NCI-H345 treated with DMSO at 0.1 percent for 48 hours (cell line): Measurements from ENCODE around the gene MYPN.
"Not testable (repeated sequence)": the region's sequence is repeated elsewhere in the genome, so short reads cannot be mapped to it uniquely, and the experiment has no call there.

ENCODE experiments used
- DNase-seq: peaks from one replicate; lab custom pipeline; 2025; ENCODE audit not compliant: unreplicated experiment; lab: John Stamatoyannopoulos, UW

Gene MYPN

DNA sequence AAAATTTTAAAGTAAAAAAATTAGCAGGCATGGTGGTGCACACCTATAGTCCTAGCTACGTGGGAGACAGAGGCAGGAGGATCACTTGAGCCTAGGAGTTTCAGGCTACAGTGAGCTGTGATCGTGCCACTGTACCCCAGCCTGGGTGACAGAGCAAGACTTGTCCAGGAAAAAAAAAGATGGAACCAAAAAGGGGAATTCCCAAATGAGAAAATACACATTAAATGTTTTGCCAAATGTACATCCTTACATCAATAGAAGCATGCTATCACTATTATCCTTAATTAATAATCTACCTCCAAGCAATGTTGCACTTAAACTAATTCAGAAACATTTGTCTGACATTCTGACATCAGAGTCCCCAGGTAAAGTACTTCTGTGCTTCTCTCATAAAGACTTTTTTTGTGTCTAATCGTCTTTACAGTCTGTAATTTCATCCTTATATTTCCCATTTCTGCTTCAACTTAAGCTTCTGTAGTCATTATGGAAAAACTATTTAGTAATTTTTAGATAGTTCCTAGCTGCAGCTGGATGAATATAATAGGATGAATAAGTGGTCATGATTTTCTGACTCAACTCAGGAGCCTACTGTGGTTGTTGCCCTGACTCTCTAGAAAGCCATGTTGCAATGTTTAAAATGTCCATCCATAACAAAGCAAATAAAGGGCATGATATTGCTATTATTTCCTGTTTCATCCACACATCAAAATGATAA is 57.7 kb downstream of the MYPN start:
- no peak for DNase-seq

DNA sequence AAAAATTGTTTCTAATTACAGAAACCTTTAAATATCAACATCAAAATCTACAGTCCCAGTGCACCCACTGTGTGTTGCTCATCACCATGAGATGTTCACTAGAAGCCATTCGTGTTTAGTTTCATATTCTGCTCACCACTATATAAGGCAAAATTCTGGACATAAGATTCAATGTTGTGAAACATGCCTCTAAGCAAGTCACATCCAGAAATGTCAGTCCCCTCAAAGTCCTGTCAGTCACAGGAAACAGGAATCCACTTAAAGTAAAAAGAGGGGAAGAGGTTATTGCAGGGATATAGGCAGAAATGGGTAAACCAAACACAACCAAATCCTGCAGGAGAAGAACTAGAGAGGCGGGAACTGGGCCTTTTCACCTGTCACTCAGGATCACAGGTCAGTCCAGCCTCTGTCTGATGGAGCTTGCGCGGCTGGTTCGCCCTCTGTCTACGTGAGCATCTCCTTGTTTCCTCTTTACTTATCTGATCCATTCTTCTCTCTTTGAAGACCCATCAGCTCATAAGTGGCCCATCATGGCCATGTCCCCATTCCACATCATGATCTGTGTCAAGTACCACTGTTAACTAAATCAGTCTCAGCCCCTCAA is 58.4 kb downstream of the MYPN start:
- no peak for DNase-seq

DNA sequence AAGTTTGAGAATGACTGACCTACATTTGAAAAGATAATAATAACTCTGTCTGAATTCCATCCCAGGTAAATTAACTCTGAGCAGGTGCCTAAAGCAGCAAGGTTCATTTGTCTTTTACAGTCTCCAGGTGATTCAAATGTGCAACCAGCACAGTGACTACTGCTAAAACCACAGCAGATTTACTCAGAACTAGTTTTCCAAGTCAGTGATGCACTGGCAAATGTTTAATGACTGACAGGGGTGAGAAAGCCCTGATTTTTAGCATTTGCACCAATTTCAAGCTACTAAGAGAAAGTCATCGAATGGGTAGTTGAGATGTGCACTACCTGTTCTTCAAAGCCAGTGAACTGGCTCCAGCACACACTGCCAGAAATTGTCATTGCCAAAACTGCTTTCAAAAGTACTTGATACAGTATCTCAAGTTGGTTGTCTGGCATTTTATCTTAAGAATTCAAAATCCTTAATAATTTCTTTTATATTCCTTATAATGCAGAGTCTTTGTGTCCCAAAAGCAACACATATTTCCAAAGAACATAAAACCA is 62.3 kb downstream of the MYPN start:
- DNase-seq = no peak

DNA sequence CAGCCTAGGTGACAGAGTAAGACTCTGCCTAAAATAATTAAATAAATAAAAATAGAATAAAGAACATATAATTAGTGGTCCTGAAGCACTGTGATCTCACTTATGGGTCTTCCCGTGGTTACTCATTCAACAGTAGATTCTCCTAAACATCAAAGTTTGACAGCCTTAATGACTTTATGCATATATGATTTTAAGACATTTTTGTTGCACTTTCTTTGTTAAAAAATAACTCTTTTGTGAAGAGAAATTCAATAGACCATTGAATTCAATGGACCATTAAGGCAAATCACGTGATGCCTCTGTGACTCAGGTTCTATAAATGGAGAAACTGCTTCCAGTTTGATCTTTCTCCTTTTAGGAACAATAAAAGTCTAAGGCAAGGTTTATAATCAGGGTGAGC is 63.0 kb downstream of the MYPN start:
- no peak for DNase-seq

DNA sequence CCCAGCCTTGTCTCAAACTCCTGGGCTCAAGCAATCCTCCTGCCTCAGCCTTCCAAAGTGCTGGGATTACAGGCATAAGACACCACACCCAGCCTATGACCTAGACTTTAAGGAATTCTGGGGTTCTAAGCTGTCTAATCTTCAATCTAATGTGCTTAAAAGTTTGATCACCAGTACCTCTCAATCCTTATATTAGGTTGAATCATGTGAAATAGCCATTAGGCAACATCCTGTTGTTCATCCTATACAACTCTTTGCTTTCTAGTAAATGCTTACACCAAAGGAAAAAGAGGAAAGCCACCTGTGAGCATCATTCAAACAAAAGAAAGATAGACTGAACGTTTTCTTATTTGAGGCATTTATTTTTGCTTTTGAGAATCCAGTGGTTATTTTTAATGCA is 66.7 kb downstream of the MYPN start:
- no peak for DNase-seq

DNA sequence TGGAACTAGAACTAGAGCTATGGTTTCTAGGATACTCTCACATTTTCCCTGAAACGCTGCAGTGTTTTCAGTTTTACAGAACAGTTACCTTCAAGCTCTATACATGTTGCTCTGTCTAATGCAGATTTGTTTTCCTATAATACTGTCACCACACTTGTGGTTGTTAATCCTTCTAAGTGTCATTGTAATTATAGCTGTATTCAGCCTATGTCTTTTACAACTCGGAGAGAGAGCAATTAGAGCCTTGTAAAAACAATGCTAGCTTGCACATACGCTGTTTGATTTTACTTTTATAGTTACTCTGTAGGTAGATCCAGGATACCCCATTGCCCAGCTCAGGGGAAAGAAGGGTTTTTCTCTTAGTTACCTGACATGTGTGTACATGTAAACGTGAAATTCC is 67.5 kb downstream of the MYPN start:
- DNase-seq = no peak

DNA sequence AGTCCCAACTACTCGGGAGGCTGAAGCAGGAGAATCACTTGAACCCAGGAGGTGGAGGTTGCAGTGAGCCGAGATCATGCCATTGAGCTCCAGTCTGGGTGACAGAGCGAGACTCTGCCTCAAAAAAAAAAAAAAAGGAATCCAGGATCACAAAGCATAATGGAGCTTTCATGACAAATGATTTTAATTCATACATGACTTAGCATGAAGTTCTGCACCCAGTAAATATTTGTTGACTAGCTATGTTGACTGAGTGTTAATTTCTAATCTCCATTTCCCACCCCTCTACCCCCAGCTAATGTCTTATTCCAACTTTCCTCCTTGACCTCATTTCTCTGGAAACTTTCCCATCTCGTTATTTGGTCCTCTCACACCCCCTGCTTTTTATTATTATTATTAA is 69.3 kb downstream of the MYPN start:
- no peak for DNase-seq

DNA sequence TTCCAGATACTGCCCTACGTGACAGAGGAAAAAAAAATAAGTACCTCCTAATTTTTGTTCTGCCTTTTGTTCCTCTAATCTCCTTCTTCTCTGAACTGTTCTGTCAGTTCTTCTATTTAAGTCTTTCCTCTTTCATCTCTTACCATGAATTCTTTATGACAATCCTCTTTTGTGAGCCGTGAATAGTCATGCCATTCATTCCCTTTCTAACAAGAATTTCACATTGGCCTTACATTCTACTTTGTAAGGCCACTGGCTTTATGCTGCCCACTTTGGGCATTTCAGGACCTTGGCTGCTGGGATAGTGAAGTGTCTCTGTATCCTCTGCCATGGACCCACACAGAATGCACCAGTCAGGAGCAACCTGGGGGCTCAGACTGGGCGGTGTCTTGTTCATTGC is 69.7 kb downstream of the MYPN start:
- no peak for DNase-seq

DNA sequence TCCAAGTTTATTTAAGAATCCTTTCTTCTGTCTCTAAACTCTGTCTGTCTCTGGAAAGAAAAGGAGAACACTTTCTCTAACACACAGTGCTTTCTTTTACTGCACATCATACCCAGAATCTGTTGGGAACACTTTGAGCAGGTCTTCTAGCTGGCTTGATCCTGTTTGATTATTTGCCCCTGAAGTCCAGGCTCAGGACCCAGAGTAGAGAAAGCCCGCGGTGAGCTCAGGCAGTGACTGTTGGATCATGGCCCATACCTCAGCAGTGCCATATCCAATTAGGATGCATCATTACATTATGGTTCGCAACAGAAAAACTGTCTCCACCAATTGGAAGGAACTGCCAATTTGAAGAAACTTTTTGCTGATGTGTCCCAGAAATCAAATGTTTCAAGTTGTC is 71.2 kb downstream of the MYPN start:
- no peak for DNase-seq

DNA sequence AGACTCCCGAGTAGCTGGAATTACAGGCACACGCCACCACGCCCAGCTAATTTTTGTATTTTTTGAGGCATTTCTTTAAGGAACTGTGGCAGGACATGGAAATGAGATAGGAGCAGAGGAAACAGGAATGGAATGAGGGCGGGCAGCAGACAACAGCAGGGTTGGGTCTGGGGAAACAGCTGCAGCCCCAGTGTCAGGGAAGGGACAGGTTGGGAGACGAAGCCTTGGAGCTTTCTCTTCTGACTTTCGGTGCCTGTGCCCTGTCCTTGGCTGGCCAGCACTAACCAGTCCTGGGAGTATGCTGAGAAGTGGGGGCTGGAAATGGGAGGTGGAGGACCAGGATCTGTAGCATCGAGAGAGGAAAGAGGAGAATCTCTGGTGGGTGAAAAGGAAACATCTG is 75.3 kb downstream of the MYPN start:
- DNase-seq = no peak

DNA sequence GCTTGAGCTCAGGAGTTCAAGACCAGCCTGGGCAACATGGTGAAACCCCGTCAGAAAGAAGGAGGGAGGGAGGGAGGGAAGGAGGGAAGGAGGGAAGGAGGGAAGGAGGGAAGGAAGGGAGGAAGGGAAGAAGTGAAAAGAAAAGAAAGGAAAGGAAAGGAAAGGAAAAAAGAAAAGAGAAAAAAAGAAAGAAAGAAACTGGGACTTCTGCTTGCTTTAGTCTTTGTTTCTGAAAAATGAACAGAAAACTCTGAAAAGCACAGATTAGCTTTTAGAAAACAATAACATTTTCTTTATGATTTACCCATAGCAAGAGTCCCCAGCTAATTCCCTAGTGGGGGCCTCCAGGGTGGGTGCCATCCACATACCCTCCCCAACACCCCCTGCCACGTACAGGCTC is 75.8 kb downstream of the MYPN start:
- DNase-seq = no peak

DNA sequence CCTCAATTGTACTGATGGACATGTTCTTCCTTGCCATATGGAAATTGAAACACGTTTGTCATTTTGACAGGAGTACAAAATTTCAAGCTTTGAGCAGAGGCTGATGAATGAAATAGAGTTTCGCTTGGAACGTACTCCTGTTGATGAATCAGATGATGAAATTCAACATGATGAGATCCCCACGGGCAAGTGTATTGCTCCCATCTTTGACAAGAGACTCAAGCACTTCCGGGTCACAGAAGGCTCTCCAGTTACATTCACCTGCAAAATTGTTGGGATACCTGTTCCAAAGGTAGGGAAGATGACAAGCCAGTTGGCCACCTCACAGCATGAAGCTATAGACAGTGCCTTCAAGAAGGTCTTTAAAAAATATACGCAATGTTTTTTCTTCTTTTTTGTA is 79.5 kb downstream of the MYPN start:
- no peak for DNase-seq

DNA sequence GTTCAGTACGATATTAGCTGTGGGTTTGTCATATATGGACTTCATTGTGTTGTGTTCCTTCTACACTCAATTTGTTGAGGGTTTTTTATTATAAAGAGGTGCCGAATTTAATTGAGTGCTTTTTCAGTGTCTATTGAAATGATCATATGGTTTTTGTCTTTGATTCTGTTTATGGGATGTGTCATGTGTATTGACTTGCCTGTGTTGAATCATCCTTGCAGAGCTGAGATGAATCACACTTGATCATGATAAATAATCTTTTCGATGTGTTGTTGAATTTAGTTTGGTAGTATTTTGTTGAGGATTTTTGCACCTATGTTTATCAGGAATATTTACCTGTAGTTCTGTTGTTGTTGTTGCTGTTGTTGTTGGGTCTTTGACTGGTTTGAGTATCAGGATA is 82.8 kb downstream of the MYPN start:
- no peak for DNase-seq

DNA sequence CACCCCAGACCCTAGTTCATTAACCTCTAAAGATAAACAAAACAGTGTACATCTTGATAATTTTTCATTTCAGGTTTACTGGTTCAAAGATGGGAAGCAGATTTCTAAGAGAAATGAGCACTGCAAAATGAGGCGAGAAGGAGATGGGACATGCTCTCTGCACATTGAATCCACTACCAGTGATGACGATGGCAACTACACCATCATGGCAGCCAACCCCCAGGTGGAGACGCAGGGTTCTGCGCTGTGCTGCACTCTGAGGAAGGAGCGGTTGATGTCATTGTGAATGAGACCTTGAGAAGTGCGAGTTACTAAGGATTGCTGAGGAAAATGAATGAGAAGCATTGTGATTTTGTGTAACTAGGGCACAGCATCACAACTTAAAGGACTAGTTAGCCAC is 85.0 kb downstream of the MYPN start:
- DNase-seq = no peak

DNA sequence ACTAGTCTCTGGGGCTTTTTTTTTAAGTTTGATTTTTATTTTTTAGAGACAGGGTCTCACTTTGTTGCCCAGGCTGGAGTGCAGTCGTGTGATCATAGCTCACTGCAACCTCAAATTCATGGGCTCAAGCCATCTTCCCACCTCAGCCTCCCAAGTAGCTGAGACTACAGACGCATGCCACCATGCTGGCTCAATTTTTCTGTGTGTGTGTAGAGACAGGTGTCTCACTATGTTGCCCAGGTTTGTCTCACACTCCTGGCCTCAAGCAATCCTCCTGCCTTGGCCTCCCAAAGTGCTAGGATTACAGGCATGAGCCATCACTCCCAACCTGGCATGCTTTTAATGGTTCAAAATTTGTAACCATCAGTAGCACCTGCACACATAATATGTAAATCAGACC is 86.5 kb downstream of the MYPN start:
- DNase-seq = not testable (repeated sequence)

DNA sequence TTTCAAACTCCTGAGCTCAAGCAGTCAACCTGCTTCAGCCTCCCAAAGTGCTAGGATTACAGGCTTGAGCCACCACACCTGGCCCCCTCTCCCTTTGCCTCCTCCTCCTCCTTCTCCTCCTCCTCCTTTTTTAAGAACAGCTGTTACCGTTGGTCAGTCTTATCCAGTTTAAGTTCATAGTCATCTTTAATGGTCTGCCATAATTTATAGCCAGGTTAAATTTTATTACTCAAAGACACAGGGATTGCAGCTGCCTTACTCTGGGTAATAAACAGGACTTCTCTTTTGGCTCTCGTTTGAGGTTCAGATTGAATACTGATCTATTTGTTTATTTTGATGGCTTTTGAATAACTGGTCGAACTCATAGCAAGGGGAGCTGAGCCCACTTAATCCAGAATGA is 87.4 kb downstream of the MYPN start:
- no peak for DNase-seq

DNA sequence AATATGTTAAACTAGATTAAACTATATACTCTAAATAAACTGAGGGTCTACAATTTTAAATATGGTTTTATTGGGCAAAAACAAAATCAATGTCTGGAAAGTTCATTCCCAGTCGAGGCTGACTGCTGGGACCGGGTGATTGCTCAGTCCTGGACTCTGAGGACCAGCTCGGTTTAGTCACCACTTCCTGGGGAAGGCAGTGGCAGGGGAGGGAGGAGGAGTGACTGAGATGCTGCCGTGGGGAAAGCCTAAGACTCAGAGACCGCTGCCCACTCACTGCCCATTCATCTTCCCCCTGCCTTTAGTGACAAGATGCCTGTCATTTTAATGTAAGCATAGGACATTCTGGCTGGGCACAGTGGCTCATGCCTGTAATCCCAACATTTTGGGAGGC is 93.7 kb downstream of the MYPN start:
- DNase-seq = no peak

DNA sequence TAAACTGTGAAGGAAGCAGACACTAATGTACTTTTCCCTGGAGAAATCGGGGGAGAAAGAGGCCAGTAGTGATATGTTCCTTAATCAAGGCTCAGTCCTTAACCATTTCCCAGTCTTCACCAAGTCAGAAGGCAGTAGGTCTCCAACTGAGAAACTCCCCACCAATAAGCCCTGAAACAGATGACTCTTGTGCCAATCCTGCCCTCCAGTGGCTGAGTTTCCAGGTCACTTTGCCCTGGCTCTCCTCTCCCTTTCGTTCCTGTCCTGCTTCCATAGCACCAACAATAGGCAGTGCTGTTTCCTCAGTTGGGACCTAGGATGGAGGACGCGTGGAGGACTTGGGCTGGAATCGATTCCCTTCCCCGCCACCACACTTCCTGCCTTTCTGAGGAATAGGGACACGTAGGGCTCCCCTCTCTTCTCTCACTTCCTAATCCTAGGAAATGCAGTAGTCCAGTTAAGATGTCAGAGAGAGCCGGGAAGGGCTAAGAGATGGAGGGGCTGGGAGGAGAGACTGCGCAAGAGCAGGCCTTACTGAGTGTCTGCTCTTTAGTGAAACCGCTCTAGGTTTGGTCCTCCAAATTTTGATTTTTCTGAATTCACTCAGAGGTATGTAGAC is 99.2 kb downstream of the MYPN start:
- peak; percentile 2 for DNase-seq

DNA sequence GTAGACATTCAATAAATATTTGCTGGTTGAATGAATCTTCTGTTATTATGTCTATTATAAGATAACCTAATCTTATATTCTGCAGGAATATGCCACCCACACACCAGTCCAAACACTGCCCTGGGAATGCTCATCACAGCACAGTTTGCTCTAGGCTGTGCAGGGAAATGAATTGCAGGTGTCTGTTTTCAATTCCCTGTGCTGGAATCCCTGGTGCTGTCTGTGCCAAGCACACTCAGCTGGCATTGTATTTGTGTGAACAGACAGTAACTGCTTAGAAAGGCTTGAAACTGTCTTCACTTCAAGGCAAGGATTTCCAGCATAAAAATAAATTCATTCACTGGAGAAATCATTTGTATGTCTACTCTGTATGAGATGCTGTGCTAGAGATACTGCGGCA is 102.4 kb downstream of the MYPN start:
- no peak for DNase-seq

DNA sequence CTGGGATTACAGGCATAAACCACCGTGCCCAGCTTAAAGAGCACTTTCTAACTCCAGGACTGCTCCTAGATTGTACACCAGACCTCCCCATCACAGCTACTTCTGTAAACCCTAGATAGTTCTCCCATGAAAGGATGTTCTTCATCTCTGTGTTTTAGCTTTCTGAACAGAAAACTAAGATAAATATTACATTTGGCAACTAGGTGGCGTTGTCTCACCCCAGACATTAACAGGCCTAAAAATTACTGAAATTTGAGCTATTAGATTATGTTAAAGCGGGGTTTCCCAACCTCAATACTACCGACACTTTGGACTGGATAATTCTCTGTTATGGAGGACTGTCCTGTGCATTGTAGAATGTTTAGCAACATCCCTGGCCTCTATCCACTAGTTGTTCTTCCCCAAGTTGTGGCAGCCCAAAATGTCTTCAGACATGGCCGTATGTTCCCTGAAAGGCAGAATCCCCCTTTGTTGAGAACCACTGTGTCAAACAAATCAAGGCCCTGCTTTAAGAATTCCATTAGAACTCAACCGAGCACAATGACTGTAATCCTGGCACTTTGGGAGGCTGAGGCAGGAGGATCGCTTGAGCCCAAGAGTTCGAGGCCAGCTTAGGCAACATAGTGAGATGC is 103.5 kb downstream of the MYPN start:
- no peak for DNase-seq

DNA sequence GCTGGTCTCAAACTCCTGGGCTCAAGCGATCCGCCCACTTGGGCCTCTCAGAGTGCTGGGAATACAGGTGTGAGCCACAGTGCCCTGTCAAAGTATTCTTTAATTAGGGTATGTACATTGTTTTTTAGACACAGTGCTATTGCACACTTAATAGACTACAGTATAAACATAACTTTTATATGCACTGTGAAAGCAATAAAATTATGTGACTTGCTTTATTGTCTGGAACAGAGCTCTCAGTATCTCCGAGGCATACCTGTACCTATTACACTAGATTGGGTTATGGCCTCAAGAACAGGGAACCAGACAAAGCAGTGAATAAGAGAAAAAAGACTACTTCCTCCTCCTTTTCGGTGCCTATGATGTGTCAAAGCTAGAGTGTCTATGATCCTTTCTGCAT is 109.5 kb downstream of the MYPN start:
- DNase-seq = no peak

DNA sequence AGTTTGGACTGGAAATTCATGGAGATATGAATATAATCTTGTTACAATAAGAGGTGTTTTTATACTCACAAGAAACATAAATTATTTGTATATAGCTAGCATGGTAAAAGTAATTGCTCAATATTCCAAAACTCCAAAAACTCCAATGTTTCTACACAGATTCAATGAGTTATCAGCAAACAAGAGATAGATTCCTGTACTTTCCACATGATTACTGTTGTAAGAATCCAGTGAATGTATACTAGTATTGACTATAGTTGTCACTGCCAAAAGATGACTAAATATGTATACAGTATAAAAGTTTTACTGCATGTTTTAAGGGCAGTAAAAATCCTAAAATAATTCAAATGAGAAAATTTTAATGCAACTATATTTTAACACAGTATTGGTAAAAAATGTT is 111.9 kb downstream of the MYPN start:
- no peak for DNase-seq
